ENCODE data around the gene CDC42BPG. TPM values are rescaled to one million over a fixed set of nuclear protein-coding genes. Genes with fewer than 3 reads are reported as not detected.

CDC42BPG gene
- total RNA-seq, 1 experiment from 2014 or later: 24.9 TPM

DNA sequence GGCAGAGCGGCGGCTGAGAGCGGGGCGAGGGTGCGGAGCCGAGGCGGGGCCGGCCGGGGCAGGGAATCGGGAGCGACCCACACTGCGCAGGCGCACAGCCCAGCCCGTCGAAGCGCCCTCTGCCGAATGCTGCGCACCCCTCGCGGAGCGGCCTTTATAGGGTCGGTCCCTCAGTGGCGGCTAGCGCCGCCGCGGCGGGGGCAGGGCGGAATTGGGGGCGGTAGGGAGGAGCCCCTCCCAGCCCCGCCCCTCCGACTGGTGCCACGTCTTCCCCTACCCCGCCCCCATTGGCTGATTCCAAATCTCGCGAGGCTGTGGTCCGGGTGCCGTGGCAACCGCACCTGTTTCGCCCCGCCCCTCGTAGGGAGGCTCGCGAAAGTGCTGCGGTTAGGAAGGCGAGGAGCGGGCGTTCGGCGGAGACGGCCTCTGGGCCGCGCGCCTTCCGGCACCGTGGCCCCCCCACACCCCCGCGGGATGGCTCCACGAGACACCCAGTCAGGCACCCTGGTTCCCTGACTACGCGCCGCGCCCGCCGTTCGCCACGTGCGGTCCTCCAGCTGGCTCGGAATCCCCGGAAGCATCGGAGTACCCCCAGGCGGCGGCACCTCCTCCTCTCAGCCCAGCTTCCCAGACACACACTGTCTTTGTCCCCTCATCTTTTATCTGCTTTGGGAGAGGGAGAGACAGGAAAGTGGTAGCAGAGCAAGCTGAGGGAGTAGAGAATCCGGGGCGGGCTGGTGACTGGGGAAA is 34.2 kb upstream of the CDC42BPG start, which contains the start of gene EHD1:
Gene EHD1, minus strand, starts transcription at position 128 of the 750 bp plus-strand sequence. CDS start 157 bp downstream, outside the sequence.
- H2BK5ac ChIP-seq (ENCODE audit: insufficient read length, low read length): no peak within 1 kb of the TSS
- H3K23ac ChIP-seq (ENCODE audit: insufficient read length, low read depth, low read length): no peak within 1 kb of the TSS
- no peak within 1 kb of the TSS for H4K8ac ChIP-seq (replicated peaks; ENCODE audit: insufficient read length, low read depth, low read length)
- no peaks in the 10 kb centered on the region for H3K79me2 ChIP-seq (ENCODE audit: insufficient read depth, low read length)
- peak; percentile 98 for DNase-seq
- no peak within 1 kb of the TSS for H2AFZ ChIP-seq (ENCODE audit: low read length)
- H2BK12ac ChIP-seq (ENCODE audit: insufficient read length, low read depth, low read length): no peak within 1 kb of the TSS
- H3K27ac ChIP-seq (ENCODE audit: insufficient read length, low read depth, low read length): no peak within 1 kb of the TSS
- whole genome bisulfite sequencing (ENCODE audit: extremely low coverage, insufficient read length, low lambda C conversion rate): no CpG with 5 or more reads among the region's 75 CpGs
- no peak within 1 kb of the TSS for H4K5ac ChIP-seq (ENCODE audit: insufficient read length, low read depth, low read length)
- Mint-ChIP-seq H3K27me3 (ENCODE audit: low read depth) (peaks cover 9% of the 10 kb centered on the region), H3K4me3 (peak within 1 kb of the TSS; percentile 93 to 96), H3K36me3 (ENCODE audit: insufficient read depth in 1 of 3, low read depth in 3 of 3) (peaks cover 2 to 8% (median 4%) of the 10 kb centered on the region in 3 experiments; a peak in 4 of 7 replicates), H3K4me1 (peaks cover 23 to 26% of the 10 kb centered on the region in 2 experiments), H3K27ac (peak within 1 kb of the TSS; percentile 82 to 97 (median 95); a peak in 6 of 7 replicates), H3K9me3 (no peaks in the 10 kb centered on the region; a peak in 1 of 5 replicates)
- no peak within 1 kb of the TSS for H2BK15ac ChIP-seq (ENCODE audit: low read depth, low read length)
- H3T11ph ChIP-seq (ENCODE audit: low read length): no peak within 1 kb of the TSS
- H3K4ac ChIP-seq (ENCODE audit: low read depth, low read length): no peak within 1 kb of the TSS
- H3K18ac ChIP-seq (ENCODE audit: insufficient read length, low read depth, low read length): peak within 1 kb of the TSS; percentile 83
- no peaks in the 10 kb centered on the region for H3K27me3 ChIP-seq (ENCODE audit: insufficient read depth, low read length)
- H3K9me3 ChIP-seq (ENCODE audit: control insufficient read depth, low read depth, low read length): no peaks in the 10 kb centered on the region
- H3K56ac ChIP-seq (ENCODE audit: insufficient read length, low read depth, low read length): no peak within 1 kb of the TSS
- H3K23me2 ChIP-seq (ENCODE audit: insufficient read length, low read depth, low read length, poor library complexity, severe bottlenecking): peaks cover 19% of the 10 kb centered on the region
- H4K20me1 ChIP-seq (ENCODE audit: control insufficient read depth, insufficient read depth, insufficient read length): no peaks in the 10 kb centered on the region
- TF ChIP-seq, protein P1, sequence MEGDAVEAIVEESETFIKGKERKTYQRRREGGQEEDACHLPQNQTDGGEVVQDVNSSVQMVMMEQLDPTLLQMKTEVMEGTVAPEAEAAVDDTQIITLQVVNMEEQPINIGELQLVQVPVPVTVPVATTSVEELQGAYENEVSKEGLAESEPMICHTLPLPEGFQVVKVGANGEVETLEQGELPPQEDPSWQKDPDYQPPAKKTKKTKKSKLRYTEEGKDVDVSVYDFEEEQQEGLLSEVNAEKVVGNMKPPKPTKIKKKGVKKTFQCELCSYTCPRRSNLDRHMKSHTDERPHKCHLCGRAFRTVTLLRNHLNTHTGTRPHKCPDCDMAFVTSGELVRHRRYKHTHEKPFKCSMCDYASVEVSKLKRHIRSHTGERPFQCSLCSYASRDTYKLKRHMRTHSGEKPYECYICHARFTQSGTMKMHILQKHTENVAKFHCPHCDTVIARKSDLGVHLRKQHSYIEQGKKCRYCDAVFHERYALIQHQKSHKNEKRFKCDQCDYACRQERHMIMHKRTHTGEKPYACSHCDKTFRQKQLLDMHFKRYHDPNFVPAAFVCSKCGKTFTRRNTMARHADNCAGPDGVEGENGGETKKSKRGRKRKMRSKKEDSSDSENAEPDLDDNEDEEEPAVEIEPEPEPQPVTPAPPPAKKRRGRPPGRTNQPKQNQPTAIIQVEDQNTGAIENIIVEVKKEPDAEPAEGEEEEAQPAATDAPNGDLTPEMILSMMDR (conservative IDR thresholded peaks at IDR 0.05): peak; percentile 60
- peak within 1 kb of the TSS; percentile 86 for H3K14ac ChIP-seq (ENCODE audit: insufficient read depth, low read length)
- peak within 1 kb of the TSS; percentile 92 for H3K4me2 ChIP-seq (ENCODE audit: insufficient read depth, insufficient read length, low read length)
- no peak within 1 kb of the TSS for H4K91ac ChIP-seq (ENCODE audit: insufficient read length, low read depth, low read length)
- no peaks in the 10 kb centered on the region for H3K79me1 ChIP-seq (ENCODE audit: insufficient read depth, low read depth, low read length, poor library complexity, severe bottlenecking)
- H2BK20ac ChIP-seq (ENCODE audit: low read depth, low read length, poor library complexity, severe bottlenecking): no peak within 1 kb of the TSS
- H2BK120ac ChIP-seq (ENCODE audit: low read depth, low read length, poor library complexity, severe bottlenecking): no peak within 1 kb of the TSS
- peak within 1 kb of the TSS; percentile 66 for H3K9ac ChIP-seq (ENCODE audit: extremely low read depth, insufficient read length, low read length)
- no peak within 1 kb of the TSS for H2AK5ac ChIP-seq (ENCODE audit: insufficient read length, low read length)
- no peaks in the 10 kb centered on the region; the same call in 1 of the 2 replicates for H3K4me1 ChIP-seq (ENCODE audit: insufficient read depth, low read length)
